Pancreas (tissue), 10 donors: ENCODE measurements around the gene ETNK2. TPM values are rescaled to one million over a fixed set of nuclear protein-coding genes. Genes with fewer than 3 reads are reported as not detected.
"Not testable (repeated sequence)": the region's sequence is repeated elsewhere in the genome, so short reads cannot be mapped to it uniquely, and the experiment has no call there.

Experiments
- ATAC-seq, 4 donors: fragments of 200-7000 bp; cut with Tn5 transposase; one replicate each; pipeline versions ENCODE4 v1.8.0 to v1.9.1; 2020; ENCODE audit warnings: mild to moderate bottlenecking in 4 of 4, moderate library complexity in 4 of 4
- DNase-seq, 6 donors: peaks; one replicate each; pipeline ENCODE4 v3.0.0-alpha.2; 2020
- FAIRE-seq: peaks from 2 replicates; lab custom pipeline; 2012; peaks lifted over from hg19 to GRCh38; lab: Jason Lieb, UNC
- H3K27ac ChIP-seq, 4 donors: fragments of 200-600 bp; sonication (generic); 1 replicate in 3 of 4; 2 replicates in 1 of 4; pipeline versions ENCODE4 v1.5.0 to v1.8.0; 2020
- H3K27me3 ChIP-seq, 4 donors: fragments of 200-600 bp; one replicate each; pipeline ENCODE4 v1.8.0; 2021
- H3K36me3 ChIP-seq, 3 donors: fragments of 200-600 bp; sonication (generic) in 1 of 3; one replicate each; pipeline versions ENCODE4 v1.5.0 to v1.8.0; 2020 to 2021
- H3K4me1 ChIP-seq, 3 donors: fragments of 200-600 bp; one replicate each; pipeline ENCODE4 v1.8.0; 2021
- H3K4me3 ChIP-seq, 4 donors: fragments of 200-600 bp; sonication (generic) in 2 of 4; one replicate each; pipeline versions ENCODE4 v1.5.0 to v1.8.0; 2020 to 2021
- H3K9me3 ChIP-seq, 4 donors: fragments of 200-600 bp; one replicate each; pipeline ENCODE4 v1.8.0; 2021
- CTCF ChIP-seq, 4 donors: fragments of 200-600 bp; sonication (generic) in 3 of 4; IDR thresholded peaks; one replicate each; pipeline versions ENCODE4 v1.5.0 to v1.8.0; 2021; ENCODE audit warnings: antibody characterized with exemption in 4 of 4
- WGBS, 2 donors: extraction: QIAGEN DNeasy Blood & Tissue Kit; methylation state at CpG; one replicate each; pipeline ENCODE4 v1.1.7; 2013; 5-methylcytosine and 5-hydroxymethylcytosine counted together
- intact Hi-C, 3 donors: fragments of 100-400 bp; cut with DNase I; formaldehyde crosslinking; loops; one replicate each; pipeline versions ENCODE4 v1.11.1 to v1.14.2; 2022
- polyA plus RNA-seq, 2 donors: library from polyadenylated mRNA; stranded (reverse); fragments of 200-250 nt; gene quantifications; one replicate each; pipeline ENCODE4 v1.2.3, GENCODE V29; 2013
- total RNA-seq, 6 donors: library from RNA; stranded (reverse); fragmentation: NEBNext Ultra II Directional in 4 of 6; extraction: Animal tissue kit (Norgen Biotek cat#: 25700) in 4 of 6; gene quantifications; one replicate each; pipeline versions ENCODE4 v1.2.1 to v1.2.4, GENCODE V29; 2021 to 2023
- donor health status: healthy with polysubstance abuse.
- donor health status: DM: no; HTN: no; CAD: no; lungs with moderate emphysema.
- donor health status: DM: no; HTN: no; CAD: no.
- donor health status: control.
- donor health status: control.
- donor health status: Bipolar disorder and iron deficiency.
- donor health status: DM: yes; HTN: yes; CAD: no.
- donor health status: DM: no; HTN: no; CAD: no.
- donor health status: DM: no; HTN: no; CAD: no.
- donor health status: DM: yes; HTN: yes; CAD: no.

The ETNK2 gene
- total and polyA plus RNA-seq, 8 donors = 3.8 to 15.5 (median 6.9) TPM

- no peak for TF ChIP-seq CTCF (IDR thresholded peaks at IDR 0.05)
- ATAC-seq = no peak
- no peak for DNase-seq
- intact Hi-C loops = no loop called here
- no peak overlapping the region for H3K27ac ChIP-seq
- 50 to 53% methylated on average over 7 of the region's 7 CpGs for WGBS, 2 donors
- no peak for FAIRE-seq
- peaks cover 16 to 46% (median 28%) of the 10 kb centered on the region in 3 donors for H3K4me1 ChIP-seq
- no peaks in the 10 kb centered on the region for H3K36me3 ChIP-seq
- no peak overlapping the region for H3K4me3 ChIP-seq
- no peaks in the 10 kb centered on the region for H3K27me3 ChIP-seq
- H3K9me3 ChIP-seq = no peaks in the 10 kb centered on the region
Measured at GRCh38 chr1:204091066-204091465, 60.8 kb downstream of the ETNK2 start.

GRCh38 chr1:204090132-204090531, 61.7 kb downstream of the ETNK2 start:
- H3K27me3 ChIP-seq, ATAC-seq, intact Hi-C loops, H3K9me3 ChIP-seq, H3K27ac ChIP-seq, FAIRE-seq, H3K4me3 ChIP-seq, DNase-seq, H3K36me3 ChIP-seq: not testable (repeated sequence)
- H3K4me1 ChIP-seq = peaks cover 26 to 55% (median 36%) of the 10 kb centered on the region in 3 donors
- 91 to 96% methylated on average over 3 of the region's 3 CpGs for WGBS, 2 donors

GRCh38 chr1:204089044-204089751, 62.6 kb downstream of the ETNK2 start:
- H3K4me1 ChIP-seq = peaks cover 32 to 61% (median 42%) of the 10 kb centered on the region in 3 donors

GRCh38 chr1:204088596-204088995, 63.2 kb downstream of the ETNK2 start:
- Histone ChIP-seq H3K4me3 (no peak overlapping the region), H3K27ac (peak overlapping the region; percentile 6 to 68 (median 36)), H3K27me3 (no peaks in the 10 kb centered on the region), H3K36me3 (no peaks in the 10 kb centered on the region), H3K4me1 (peaks cover 37 to 63% (median 43%) of the 10 kb centered on the region in 3 donors), H3K9me3 (no peaks in the 10 kb centered on the region)
- intact Hi-C loops = no loop called here
- WGBS, 2 donors = 62 to 64% methylated on average over 8 of the region's 8 CpGs
- FAIRE-seq (no peak), ATAC-seq (no peak), DNase-seq (no peak)
- no peak for TF ChIP-seq CTCF (IDR thresholded peaks at IDR 0.05)

More at GRCh38 chr1:204089044-204089751, 62.6 kb downstream of the ETNK2 start:
- DNase-seq (peak in 1 of 6 donors; percentile 42), ATAC-seq (no peak), FAIRE-seq (no peak)
- 66 to 69% methylated on average over 15 of the region's 15 CpGs for WGBS, 2 donors
- Histone ChIP-seq H3K36me3 (no peaks in the 10 kb centered on the region), H3K9me3 (no peaks in the 10 kb centered on the region), H3K4me3 (no peak overlapping the region), H3K27me3 (no peaks in the 10 kb centered on the region), H3K27ac (peak overlapping the region; percentile 6 to 68 (median 36))
- no peak for TF ChIP-seq CTCF (IDR thresholded peaks at IDR 0.05)
- intact Hi-C loops = no loop called here

GRCh38 chr1:204087893-204088528, 63.8 kb downstream of the ETNK2 start:
- 24% methylated on average over 7 of the region's 7 CpGs for WGBS, 2 donors
- Histone ChIP-seq H3K9me3 (no peaks in the 10 kb centered on the region), H3K27ac (peak overlapping the region; percentile 6 to 68 (median 36)), H3K27me3 (no peaks in the 10 kb centered on the region), H3K4me3 (no peak overlapping the region), H3K4me1 (peaks cover 37 to 63% (median 43%) of the 10 kb centered on the region in 3 donors), H3K36me3 (no peaks in the 10 kb centered on the region)
- no peak for ATAC-seq
- intact Hi-C loops = no loop called here
- DNase-seq = peak in 2 of 6 donors; percentile 44 to 65
- TF ChIP-seq CTCF (IDR thresholded peaks at IDR 0.05) = no peak
- FAIRE-seq = no peak
